HG03565 (cell line): ENCODE measurements around the gene COLEC11.

Experiments used
- ATAC-seq: cut with Tn5 transposase; IDR thresholded peaks from one replicate; pipeline ENCODE4 v1.9.1; 2021; ENCODE audit warnings: mild to moderate bottlenecking, moderate library complexity; ENCODE audit not compliant: unreplicated experiment

Gene COLEC11

DNA sequence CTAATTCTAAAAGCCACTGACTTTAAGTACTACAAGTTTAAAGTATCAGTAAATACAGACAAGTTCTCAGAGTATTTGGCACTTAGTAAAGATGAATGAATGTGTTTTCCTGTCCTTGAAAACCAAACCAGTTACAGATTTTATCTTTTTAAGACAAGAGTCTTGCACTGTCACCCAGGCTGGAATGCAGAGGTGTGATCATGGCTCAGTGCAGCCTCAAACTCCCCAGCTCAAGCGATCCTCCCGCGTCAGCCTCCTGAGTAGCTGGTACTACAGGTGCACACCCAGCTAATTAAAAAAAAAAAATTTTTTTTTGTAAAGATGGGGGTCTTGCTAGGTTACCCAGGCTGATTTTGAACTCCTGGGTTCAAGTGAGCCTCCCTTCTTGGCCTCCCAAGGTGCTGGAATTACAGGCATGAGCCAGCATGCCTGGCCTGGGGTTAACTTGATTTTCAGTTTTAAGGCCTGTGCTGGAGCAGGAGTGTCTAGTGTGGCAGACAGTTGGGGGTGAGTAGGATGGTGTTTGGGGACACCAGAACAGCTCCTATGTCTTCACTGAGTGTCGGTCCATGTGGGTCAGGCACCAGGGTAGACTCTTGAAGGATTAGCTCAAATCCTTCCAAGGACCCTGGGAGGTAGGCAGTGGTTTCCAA, 10.2 kb upstream of the COLEC11 start:
- ATAC-seq: no peak

DNA sequence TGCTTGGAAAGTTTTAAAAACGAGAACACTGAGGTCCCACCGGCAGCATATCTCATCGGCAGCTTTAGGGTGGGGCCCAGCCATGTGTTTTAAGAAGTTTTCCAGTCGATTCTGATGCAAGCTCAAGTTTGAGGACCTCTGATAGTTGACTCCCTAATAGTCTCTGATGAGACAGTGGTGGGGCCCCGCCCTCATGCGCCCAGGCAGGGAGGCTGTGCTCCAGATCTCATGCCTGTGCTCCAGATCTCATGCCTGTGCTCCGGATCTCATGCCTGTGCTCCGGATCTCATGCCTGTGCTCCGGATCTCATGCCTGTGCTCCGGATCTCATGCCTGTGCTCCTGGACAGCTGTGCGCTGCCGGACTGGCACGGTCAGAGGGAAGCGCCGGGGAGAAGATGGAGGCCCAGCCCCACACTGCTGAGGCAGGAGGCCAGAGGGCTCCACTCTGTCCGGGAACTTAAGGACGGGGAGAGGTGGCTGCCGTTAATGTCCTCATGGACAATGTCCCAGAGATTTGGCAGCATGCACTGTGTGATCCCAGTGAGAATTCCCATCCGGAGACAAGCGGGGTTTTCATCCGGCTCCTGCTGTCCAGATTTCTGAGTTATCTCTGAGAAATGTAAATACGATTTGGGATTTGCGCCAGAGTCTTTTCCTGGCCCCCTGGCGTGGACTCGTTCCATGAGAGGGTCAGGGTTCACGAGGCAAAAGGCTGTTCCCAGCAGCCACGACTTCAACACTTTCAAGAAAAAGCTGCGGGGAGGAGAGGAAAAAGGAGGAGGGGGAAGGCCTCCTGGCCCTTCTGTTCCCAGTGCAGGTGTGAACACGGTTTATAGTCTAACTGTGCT, 9.4 kb upstream of the COLEC11 start:
- ATAC-seq: no peak

DNA sequence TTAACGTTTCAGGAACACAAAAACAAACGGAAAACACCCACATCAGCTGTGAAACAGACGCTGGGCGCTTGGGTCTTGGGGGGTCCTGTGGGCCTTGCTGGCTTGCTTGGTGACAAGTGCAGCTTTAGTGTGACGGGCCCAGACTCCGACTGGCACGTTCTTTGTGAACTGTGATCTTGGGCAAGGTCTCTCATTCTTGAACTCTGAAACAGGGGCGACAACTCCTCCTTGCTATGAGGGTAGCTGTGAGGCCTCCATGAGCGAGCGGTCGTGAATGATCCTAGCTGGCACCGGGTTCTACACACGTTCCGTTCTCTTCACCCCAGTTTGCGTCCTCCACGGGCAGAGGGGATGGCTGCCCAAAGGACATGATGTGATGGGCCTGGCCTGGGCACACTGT, 8.7 kb upstream of the COLEC11 start:
- no peak for ATAC-seq

DNA sequence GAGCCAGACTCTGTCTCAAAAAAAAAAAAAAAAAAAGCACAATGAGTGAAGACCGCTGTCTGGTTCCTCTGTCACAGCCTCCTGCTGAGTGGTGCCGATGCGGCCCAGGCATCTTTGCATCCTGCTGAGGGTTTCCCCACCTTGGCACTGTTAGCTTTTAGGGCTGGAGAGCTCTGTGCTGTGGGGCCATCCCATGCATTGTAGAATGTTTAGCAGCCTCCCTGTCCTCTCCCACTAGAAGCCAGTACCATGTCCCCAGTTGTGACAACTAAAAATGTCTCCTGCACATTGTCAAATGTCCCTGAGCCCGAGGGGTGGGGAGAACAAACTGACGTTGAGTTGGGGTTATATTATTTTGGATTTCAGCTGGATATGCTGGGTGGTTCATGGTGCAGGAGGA, 7.9 kb upstream of the COLEC11 start:
- ATAC-seq: no peak

DNA sequence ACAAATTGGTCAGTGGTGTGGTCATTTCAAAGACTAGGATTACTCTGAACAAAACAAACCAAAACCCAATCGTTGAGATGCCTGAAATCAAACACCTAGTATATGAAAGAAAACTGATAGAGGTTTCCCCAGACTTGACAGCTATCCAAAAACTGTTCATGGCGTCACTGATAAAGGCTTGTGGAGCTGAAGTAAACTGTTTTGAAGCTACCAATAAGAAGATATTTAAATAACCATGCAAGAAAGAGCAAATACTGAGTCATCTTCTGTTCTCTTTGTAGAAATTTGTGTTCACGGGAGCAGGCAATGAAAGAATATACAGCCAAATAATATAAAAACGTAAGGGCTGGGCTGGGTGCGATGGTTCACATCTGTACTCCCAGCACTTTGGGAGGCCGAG, 7.5 kb upstream of the COLEC11 start:
- ATAC-seq: no peak

DNA sequence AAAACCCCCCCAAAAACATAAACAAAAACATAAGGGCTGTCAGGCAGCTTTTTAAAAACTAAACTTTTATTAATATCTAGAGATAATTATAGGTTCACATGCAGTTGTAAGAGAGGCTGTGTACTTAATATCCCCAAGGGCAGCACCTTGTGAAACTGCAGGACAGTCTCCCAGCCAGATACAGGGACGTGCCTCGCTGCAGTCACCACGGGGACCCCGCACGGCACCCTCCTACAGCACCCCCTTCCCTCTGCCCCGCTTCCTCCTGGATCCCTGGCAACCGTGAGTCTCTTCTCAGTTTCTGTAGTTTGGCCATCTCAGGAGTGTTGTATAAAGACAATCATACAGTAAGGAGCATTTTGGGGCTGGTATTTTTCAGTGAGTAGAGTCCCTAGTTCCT, 6.8 kb upstream of the COLEC11 start:
- no peak for ATAC-seq

DNA sequence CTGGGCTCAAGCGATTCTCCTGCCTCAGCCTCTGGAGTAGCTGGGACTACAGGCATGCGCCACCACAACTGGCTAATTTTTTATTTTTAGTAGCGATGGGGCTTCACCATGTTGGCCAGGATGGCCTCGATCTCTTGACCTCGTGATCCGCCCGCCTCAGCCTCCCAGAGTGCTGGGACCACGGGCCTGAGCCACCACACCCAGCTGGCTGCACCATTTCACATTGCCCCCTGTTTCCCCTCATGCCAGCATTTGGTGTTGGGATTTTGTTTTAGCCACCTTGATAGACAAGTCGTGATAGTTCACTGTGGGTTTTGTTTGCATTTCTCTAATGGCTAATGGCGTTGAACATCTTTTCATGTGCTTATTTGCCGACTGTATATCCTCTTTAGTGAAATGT, 5.8 kb upstream of the COLEC11 start:
- no peak for ATAC-seq

DNA sequence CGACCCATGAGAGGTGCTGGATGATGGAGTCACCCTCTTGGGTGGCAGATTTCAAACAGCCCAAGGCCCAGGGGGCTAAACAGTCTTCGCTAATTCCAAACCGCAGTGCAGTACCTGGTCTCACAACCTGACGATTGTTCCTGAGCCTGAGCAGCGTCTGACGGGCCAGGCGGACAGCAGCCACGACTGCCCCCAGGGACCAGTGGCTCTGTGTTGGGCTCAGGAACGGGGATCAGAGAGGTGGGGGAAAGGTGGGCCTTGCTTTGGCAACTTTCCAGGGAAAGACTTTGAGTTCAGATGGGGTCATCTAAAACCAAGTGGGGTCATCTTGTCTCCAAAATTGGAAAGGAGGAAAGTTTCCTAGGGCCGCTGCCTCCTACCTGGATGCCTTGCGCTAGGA, 492 bp downstream of the COLEC11 start:
- ATAC-seq: no peak

DNA sequence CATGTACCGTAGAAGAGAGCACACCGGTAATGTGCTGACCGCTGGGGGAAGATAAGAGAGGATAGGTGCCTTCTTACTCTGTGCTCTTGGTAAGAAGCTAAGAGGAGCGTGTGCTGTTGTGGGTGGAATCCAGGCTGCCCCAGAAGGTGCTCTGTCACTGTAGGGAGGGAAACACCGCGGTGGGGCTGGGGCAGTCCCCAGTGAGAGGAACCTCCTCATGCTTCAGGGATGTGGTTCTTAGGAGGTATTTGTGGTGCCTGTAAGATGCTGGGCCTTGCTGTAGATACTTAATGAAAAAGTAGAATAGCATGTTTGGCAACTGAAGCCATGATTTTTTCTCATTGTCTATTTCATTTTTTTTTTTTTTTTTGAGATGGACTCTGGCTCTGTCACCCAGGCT, 1.1 kb downstream of the COLEC11 start:
- ATAC-seq: peak; percentile 80

DNA sequence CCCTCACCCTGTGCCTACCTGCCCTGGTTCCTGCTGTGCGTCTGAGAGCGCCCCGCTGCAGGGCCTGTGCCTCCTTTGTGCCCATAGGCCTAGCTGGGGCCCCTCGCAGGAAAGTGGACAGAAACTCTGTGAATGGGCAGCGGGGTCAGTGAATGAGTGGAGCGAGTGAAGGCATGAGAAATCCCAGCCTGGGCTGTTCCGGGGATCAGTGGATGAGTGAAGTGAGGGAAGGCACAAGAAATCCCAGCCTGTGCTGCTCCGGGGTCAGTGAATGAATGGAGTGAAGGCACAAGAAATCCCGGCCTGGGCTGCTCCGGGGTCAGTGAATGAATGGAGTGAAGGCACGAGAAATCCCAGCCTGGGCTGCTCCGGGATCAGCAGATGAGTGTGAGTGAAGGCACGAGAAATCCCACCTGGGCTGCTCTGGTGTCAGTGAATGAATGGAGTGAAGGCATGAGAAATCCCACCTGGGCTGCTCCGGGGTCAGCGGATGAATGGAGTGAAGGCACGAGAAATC, 2.0 kb downstream of the COLEC11 start:
- ATAC-seq: no peak

DNA sequence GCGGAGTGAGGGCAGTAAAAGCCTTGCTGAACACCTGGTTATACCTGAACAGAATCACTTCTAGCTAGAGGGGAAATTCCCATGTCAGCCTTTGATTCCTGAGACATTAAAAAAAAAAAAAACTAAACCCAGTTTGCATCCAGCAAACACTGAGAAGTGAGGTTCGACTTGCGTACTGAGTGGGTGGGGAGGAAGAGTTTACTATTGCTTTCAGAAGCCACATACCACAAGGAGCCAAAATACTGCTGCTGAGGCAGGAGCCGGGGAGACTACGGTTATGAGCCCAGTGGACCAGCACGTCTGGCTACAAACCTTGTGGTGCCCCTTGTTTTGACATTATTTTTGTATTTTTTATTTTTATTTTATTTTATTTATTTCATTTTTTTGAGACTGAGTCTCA, 2.7 kb downstream of the COLEC11 start:
- ATAC-seq: peak; percentile 58

DNA sequence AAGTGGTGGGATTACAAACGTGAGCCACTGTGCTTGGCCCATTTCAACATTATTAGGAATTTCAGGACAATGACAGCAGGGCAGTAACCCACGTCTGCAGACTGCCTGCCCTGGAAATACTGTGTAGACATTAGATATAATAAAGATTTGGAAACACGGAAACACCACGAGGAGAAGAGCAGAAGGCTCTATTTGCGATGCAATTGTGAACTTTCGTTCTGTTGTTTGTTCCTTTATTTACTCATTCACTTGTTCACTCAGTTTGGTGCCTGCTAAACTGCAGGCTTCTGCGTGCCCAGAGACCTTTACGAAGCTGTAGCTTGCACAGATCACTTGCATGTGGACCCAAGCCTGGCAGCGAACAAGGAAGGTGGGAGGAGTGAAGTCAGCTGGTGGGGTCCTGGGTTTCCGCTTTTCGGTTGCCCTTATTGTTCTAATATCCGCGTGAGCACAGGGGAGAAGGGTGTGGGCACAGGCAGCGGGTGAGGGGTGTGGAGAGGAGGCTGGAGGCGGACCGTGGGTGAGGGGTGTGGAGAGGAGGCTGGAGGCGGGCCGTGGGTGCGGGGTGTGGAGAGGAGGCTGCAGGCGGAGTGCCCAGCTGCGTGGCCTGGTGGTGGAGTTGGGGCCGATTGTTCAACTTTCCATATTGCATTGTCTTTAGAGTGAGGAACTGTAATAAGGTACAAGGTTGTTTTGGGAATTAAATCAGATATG, 3.4 kb downstream of the COLEC11 start:
- ATAC-seq: no peak

DNA sequence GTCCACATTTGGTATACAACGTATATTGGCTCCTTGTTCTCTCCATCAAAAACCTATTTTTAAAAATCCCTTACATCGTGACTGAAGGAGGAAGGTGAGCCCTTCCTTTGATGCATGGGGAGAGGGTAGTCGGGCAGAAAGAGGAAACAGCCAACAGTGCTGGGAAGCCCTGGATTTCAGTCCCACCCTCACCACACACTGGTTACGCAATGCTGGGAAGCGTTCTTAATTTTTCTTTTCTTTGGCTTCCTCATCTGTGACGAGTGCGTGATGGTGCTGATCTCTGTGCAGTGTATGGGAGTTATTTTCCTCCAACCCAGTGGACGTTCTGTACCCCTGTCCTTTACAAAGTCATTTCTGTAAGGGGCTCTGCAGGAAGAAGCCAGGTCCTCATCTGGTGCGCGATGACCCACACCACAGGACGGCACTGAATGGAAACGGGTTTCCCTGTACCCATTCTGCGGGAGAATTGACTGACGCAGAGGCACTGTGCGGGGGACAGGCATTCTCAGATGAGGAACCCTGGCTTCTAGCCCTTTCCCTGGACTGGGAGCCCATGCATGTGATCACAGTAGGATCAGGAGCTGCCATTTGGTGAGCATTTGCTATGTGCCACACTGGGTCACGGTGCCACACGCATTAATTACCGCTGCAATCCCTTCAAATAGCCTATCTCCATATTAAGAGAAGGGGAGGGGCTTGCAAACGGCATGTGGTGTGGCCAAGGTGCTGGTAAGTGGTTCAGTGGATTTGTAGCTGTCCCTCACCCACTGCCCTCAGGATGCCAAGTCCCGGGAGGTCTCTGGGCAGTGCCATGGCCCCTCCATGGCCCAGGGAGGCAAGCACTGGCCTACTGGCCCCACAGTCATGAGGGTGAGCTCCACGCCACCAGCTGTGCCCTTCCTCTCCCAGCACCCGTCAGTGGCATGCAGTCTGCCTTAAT, 4.3 kb downstream of the COLEC11 start:
- ATAC-seq: no peak

DNA sequence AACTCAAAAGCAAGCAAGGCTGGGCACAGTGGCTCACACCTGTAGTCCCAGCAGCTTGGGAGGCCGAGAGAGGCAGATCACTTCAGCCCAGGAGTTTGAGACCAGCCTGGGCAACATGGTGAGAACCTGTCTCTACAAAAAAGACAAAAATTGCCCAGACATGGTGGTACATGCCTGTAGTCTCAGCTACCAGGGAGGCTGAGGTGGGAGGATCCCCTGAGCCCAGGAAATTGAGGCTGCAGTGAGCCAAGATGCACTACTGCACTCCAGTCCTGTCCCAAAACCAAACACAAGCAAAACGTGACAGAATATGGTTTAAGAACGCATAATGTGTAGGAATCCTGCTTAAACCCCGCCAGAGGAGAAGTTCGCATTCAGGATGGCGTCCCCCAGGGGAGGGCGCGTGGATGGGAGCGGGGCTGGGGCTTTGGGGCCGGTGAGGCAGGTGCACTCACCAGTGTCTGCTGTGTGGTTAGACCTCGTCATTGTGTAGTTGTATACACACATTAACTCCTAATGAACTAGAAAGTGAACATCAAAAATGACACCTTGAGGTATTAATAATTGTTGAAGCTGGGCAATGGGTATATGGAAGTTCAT, 5.4 kb downstream of the COLEC11 start:
- no peak for ATAC-seq

DNA sequence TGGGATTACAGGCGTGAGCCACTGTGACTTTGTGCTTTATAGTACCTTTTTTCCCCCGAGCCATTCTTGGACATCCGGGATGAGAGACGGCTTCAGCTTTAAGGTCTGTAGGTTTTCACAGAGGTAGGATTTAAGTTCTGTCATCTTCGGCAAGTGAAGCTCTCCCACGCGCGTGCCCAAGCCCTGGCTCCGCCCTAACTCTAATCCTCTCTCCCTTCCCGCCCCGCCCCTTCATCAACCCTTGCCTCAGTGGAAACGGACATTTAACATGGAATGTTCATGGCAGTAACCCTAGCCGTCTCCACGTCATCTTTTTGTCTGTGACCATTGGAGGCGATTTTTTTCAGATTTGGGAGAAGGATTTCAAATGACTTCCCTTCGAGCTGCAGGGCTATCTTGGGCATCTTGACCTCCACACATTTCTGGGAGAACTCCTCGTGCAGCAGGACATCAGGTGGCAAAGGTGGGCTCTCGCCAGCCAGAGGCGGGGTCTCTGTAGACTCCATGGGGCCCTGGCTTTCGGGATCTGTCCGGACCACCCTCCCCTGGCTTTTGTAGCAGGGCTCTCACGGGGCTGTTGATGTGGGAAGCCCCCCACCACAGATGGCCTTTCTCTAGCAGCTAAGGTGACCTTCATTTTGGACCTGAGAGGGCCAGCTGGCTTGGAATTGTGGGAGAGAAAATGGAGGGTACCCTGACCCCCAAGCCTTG, 6.8 kb downstream of the COLEC11 start:
- no peak for ATAC-seq

DNA sequence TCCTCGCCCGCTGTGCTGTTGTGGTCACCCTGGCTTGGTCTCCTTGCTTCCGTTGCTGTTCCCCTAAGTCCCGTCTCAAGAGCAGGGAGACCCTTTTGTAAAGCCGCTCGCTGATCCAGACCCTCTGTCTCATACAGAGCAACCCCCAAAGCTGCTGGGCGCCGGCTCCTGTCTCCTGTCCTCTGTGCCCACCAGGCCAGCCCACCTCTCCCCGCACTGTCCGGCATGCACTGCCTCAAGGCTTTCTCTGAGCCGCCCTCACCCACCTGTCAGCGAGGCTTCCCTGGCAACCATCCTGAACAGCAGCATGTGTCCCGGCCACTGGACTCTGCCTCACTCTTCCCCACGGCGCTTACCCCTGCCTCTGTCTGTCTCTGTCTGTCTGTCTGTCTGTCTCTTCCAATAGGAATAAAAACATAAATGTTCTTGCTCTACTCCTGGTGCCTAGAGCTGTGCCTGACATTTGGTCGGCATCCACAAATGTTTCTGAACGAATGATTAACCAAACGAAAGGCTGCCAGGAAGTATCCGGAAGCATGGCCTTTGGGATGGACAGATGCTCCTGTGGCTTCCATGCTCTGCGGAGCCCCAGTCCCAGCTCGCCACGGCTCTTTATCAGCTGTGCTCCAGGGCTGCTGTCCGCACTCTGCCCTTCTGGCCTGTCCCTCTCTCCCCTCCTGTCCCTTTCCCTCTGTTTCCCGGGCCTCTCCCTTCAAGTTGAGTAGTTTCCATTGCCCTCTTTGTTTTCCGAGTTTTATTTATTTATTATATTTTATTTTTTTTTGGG, 7.8 kb downstream of the COLEC11 start:
- ATAC-seq: no peak

DNA sequence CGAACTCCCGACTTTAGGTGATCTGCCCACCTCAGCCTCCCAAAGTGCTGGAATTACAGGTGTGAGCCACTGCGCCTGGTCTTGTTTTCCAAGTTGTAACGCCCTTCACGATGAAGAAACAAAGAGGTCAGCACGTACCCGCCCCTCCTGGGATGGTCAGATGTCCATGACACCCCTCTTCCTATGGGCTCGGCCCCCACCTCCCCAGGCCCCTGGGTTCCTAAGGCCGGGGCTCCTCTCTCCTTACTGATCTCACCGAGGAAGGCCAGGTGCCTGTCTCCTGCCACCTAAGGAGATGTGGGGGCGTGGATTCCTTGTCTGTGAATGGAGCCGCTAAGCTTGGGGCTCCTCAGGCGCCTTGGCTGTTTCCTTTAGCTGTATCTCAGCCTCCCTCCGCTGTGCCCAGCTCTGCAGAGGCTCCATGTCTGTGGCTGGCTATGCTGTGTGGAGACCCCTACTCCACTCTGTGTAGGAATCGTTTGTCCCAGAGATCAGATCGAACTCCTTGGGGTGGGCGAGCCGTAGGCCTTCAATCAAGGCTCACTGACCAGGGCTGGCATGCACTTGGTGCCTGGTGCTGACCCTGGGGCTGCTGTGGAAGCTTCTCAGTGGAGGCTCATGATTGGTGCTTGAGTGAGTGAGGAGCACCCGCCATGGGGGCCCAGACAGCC, 8.8 kb downstream of the COLEC11 start:
- no peak for ATAC-seq

DNA sequence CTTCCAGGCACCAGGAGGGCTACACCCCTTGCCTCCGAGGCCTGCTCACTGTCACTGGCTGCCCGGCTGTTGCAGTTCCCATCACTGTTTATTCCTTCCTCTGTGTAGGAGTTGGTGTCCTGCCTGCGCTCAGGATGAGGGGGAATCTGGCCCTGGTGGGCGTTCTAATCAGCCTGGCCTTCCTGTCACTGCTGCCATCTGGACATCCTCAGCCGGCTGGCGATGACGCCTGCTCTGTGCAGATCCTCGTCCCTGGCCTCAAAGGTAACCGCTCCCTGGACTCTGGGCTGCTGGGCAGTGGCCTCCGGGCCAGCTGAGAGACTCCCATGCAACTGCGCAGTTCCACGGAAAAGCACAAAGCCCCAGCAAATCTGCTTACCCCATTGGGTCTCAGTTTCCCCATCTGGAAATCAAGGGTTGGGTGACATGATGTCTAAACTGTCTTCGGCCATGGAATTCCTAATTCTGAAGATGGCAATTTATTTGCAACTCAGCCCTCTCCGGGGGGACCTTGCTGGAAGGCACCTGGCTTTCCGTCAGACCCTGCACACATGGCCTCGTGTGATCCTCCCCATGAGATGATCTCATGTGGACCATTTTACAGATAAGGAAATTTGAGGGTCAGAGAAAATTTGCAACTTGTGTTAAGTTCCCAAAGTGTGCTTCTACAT, 9.4 kb downstream of the COLEC11 start:
- no peak for ATAC-seq
